Fibroblast of lung (primary cell): ENCODE data around the gene ADRA2A. TPM values are rescaled to one million over a fixed set of nuclear protein-coding genes. Genes with fewer than 3 reads are reported as not detected.

Source experiments
- DNase-seq, 2 donors: peaks; one replicate each; pipeline versions ENCODE4 v3.0.0 to v3.0.0-alpha.2; 2010; ENCODE audit warnings: low read depth in 2 of 2
- H2AFZ ChIP-seq: 2 replicates; pipeline ENCODE4 v1.5.1; 2012; ENCODE audit warnings: low read length, control low read depth, inconsistent platforms
- H3K27ac ChIP-seq: 2 replicates; pipeline ENCODE4 v1.5.1; 2011; ENCODE audit warnings: low read length, control low read depth; ENCODE audit not compliant: insufficient read depth
- H3K27me3 ChIP-seq: 2 replicates; pipeline ENCODE4 v1.5.1; 2011; ENCODE audit warnings: mild to moderate bottlenecking, low read length; ENCODE audit not compliant: control insufficient read depth, insufficient read depth
- H3K36me3 ChIP-seq: 2 replicates; pipeline ENCODE4 v1.5.1; 2011; ENCODE audit warnings: low read length; ENCODE audit not compliant: control insufficient read depth, insufficient read depth
- H3K4me1 ChIP-seq: 2 replicates; pipeline ENCODE4 v1.5.1; 2011; ENCODE audit warnings: low read length; ENCODE audit not compliant: control insufficient read depth, insufficient read depth; ENCODE audit errors: extremely low read depth
- H3K4me2 ChIP-seq: 2 replicates; pipeline ENCODE4 v1.5.1; 2011; ENCODE audit warnings: low read length, control low read depth; ENCODE audit not compliant: insufficient read depth; ENCODE audit errors: extremely low read depth
- H3K4me3 ChIP-seq, 4 experiments: fragments of 200-600 bp in 1 of 4; sonication (generic) in 1 of 4; replicated peaks in 1 of 4; 2 replicates each; pipeline ENCODE4 v1.5.1; 2011 to 2016; ENCODE audit warnings: low read length in 4 of 4, low read depth in 3 of 4, mild to moderate bottlenecking in 3 of 4, control low read depth in 2 of 4, inconsistent platforms in 1 of 4, mixed read lengths in 1 of 4; ENCODE audit not compliant: insufficient read depth in 1 of 4; ENCODE audit errors: control extremely low read depth in 1 of 4
- H3K79me2 ChIP-seq: 2 replicates; pipeline ENCODE4 v1.5.1; 2012; ENCODE audit warnings: mild to moderate bottlenecking, low read length, inconsistent platforms; ENCODE audit not compliant: control insufficient read depth, insufficient read depth
- H3K9ac ChIP-seq: 2 replicates; pipeline ENCODE4 v1.5.1; 2011; ENCODE audit warnings: mild to moderate bottlenecking, low read length, control low read depth; ENCODE audit not compliant: insufficient read depth
- H3K9me3 ChIP-seq: 2 replicates; pipeline ENCODE4 v1.5.1; 2012; ENCODE audit warnings: low read depth, low read length; ENCODE audit not compliant: control insufficient read depth, insufficient read depth
- H4K20me1 ChIP-seq: 2 replicates; pipeline ENCODE4 v1.5.1; 2011; ENCODE audit warnings: low read length; ENCODE audit not compliant: control insufficient read depth, insufficient read depth; ENCODE audit errors: extremely low read depth
- CTCF ChIP-seq, 2 donors: IDR thresholded peaks in 1 of 2; conservative IDR thresholded peaks in 1 of 2; 1 replicate in 1 of 2; 2 replicates in 1 of 2; pipeline ENCODE4 v1.5.1; 2011 to 2012; ENCODE audit warnings: low read length in 2 of 2, control low read depth in 1 of 2, inconsistent platforms in 1 of 2, low read depth in 1 of 2, mild to moderate bottlenecking in 1 of 2
- EZH2 ChIP-seq: IDR thresholded peaks from 2 replicates; pipeline ENCODE4 v1.5.1; 2012; ENCODE audit warnings: low read length, control low read depth, mild to moderate bottlenecking; ENCODE audit errors: missing control alignments
- polyA plus RNA-seq, 2 donors: library from polyadenylated mRNA; depleted of rRNA in 1 of 2; stranded (reverse) in 1 of 2; unstranded in 1 of 2; fragments of >200 nt; gene quantifications; 2 replicates each; pipeline ENCODE4 v1.2.1, GENCODE V29; 2011 to 2012; ENCODE audit warnings: missing spikeins in 1 of 2
- total RNA-seq: library from RNA; depleted of rRNA; stranded (reverse); fragments of >200 nt; gene quantifications from 2 replicates; pipeline ENCODE4 v1.2.1, GENCODE V29; 2014

The ADRA2A gene
- total and polyA plus RNA-seq, 2 donors (not counting 1 experiment from before 2014, with no cell fraction given), result under 0.01 to 0.02 TPM

- Histone ChIP-seq H3K9ac (no peak overlapping the region), H3K4me1 (no peaks in the 10 kb centered on the region), H3K27me3 (no peaks in the 10 kb centered on the region), H3K4me3 (no peak overlapping the region), H2AFZ (no peak overlapping the region), H3K79me2 (no peaks in the 10 kb centered on the region), H3K36me3 (no peaks in the 10 kb centered on the region), H3K9me3 (no peaks in the 10 kb centered on the region), H4K20me1 (no peaks in the 10 kb centered on the region), H3K4me2 (no peak overlapping the region), H3K27ac (no peak overlapping the region)
- no peak for DNase-seq
- TF ChIP-seq EZH2 (no peak), CTCF (conservative IDR thresholded peaks at IDR 0.05 in 1 of 2, IDR thresholded peaks at IDR 0.05 in 1 of 2; ENCODE audit: low read depth in 1 of 2, low read length in 2 of 2) (no peak)
These were observed 30.2 kb downstream of the ADRA2A start for GRCh38 chr10:111107023-111107422.

- Histone ChIP-seq H3K36me3 (no peaks in the 10 kb centered on the region), H2AFZ (no peak overlapping the region), H3K9ac (no peak overlapping the region), H3K9me3 (no peaks in the 10 kb centered on the region), H3K27ac (no peak overlapping the region), H3K4me2 (no peak overlapping the region), H3K27me3 (no peaks in the 10 kb centered on the region), H3K4me1 (no peaks in the 10 kb centered on the region), H4K20me1 (no peaks in the 10 kb centered on the region), H3K4me3 (no peak overlapping the region), H3K79me2 (no peaks in the 10 kb centered on the region)
- no peak for DNase-seq
- TF ChIP-seq EZH2, result no peak
- no peak for TF ChIP-seq CTCF (conservative IDR thresholded peaks at IDR 0.05 in 1 of 2, IDR thresholded peaks at IDR 0.05 in 1 of 2; ENCODE audit: low read depth in 1 of 2, low read length in 2 of 2)
These were observed 31.0 kb downstream of the ADRA2A start for GRCh38 chr10:111107846-111108245.

- H4K20me1 ChIP-seq, result no peaks in the 10 kb centered on the region
- no peak overlapping the region for H3K9ac ChIP-seq
- no peaks in the 10 kb centered on the region for H3K79me2 ChIP-seq
- no peak overlapping the region for H3K4me2 ChIP-seq
- H2AFZ ChIP-seq, result no peak overlapping the region
- TF ChIP-seq EZH2, result no peak
- no peaks in the 10 kb centered on the region for H3K27me3 ChIP-seq
- DNase-seq, result no peak
- H3K4me3 ChIP-seq, result no peak overlapping the region
- no peaks in the 10 kb centered on the region for H3K4me1 ChIP-seq
- no peaks in the 10 kb centered on the region for H3K9me3 ChIP-seq
- H3K27ac ChIP-seq, result no peak overlapping the region
- no peaks in the 10 kb centered on the region for H3K36me3 ChIP-seq
These were observed 31.6 kb downstream of the ADRA2A start for GRCh38 chr10:111108441-111108840.
